Measurements from ENCODE around the gene PPP1R10. TPM values are rescaled to one million over a fixed set of nuclear protein-coding genes. Genes with fewer than 3 reads are reported as not detected.
"Not testable (repeated sequence)": the region's sequence is repeated elsewhere in the genome, so short reads cannot be mapped to it uniquely, and the experiment has no call there.

Gene PPP1R10
- total RNA-seq (164 TPM), polyA plus RNA-seq (10 to 100 TPM; 18.0 to 22.9 (median 19.7) TPM)

DNA sequence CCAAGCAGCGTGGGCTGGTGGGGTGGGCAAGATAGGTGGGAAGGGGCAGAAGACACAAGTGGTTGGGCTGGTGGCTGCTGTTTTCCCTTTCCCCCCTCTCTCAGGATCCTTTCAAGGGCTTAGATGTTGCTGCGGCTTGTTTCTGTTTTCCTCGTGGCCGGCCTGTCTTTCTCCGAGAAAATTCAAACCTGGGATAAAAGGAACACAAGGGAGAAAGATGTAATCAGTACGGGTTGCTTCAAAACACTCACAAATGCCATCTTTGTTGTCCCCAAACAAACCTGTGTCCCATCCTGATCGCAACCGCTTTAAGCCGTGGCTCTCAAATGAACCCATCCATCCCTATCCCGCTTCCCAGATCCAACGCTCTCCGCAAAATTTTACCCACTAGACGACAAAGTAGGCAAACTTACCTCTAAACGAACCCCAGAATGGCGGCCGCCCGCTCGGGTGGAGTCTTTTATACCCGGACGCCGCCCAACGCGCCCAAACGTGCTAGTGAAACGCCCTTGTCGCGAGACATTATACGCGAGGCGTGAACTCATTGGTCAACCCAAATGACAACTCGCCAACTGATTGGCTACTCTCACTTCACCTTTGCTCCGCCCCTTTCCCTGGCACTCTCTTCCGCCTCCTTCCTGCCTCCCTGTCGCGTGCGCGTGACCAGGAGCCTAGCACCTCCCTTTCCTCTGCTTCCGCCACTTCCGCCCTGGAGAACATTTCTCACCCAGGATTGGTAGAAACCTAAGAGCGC is at the start of gene PPP1R10:
Gene PPP1R10, minus strand, starts transcription at position 433 of the 754 bp plus-strand sequence. CDS start 7,299 bp downstream, outside the sequence.
- Histone ChIP-seq H3K27ac (ENCODE audit: insufficient read depth, low read length, poor library complexity, severe bottlenecking) (peak within 1 kb of the TSS; percentile 98), H3K4me3 (ENCODE audit: low read depth, low read length) (peak within 1 kb of the TSS; percentile 100), H3K36me3 (ENCODE audit: control insufficient read depth, insufficient read depth, low read length) (peaks cover 39% of the 10 kb centered on the region), H3K4me1 (ENCODE audit: control insufficient read depth, insufficient read depth, low read length, poor library complexity, severe bottlenecking) (peaks cover 38% of the 10 kb centered on the region), H3K27me3 (ENCODE audit: control insufficient read depth, insufficient read depth, low read length) (no peaks in the 10 kb centered on the region), H3K9me3 (ENCODE audit: control insufficient read depth in 2 of 2, low read length in 2 of 2) (no peaks in the 10 kb centered on the region)
- peaks cover 37% of the 10 kb centered on the region for H3K36me3 Mint-ChIP-seq
- peaks cover 18% of the 10 kb centered on the region for H3K27me3 Mint-ChIP-seq
- peaks cover 15 to 43% (median 32%) of the 10 kb centered on the region in 4 donors for H3K4me1 Mint-ChIP-seq
- peak; percentile 99 to 100 (median 100) for DNase-seq
- H3K9me3 Mint-ChIP-seq: peaks cover 0 to 3% (median 0%) of the 10 kb centered on the region in 7 donors
- H3K4me3 Mint-ChIP-seq: peak within 1 kb of the TSS; percentile 96 to 100 (median 97)
- H3K27ac Mint-ChIP-seq: peak within 1 kb of the TSS; percentile 100
- peak; percentile 76 to 80 for ATAC-seq (ENCODE audit: low read depth in 2 of 2)

DNA sequence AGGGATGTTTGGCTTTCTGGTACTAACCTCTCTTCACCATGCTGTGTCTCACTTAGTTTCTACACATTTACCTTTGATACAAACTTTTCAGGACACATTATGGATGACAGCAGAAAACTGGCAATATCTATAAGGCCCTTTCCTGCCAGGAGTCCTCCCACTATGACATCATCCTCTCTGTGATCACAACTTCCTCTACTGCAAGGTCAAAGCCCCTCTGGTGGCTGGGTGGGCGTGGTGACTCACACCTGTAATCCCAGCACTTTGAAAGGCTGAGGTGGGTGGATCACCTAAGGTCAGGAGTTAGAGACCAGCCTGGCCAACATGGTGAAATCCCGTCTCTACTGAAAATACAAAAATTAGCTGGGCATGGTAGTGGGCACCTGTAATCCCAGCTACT is 49.3 kb upstream of the PPP1R10 start:
- not testable (repeated sequence) for DNase-seq; H3K9me3 Mint-ChIP-seq; ATAC-seq (ENCODE audit: low read depth in 2 of 2); H3K27me3 Mint-ChIP-seq; H3K4me3 ChIP-seq (ENCODE audit: low read depth, low read length); H3K27me3 ChIP-seq (ENCODE audit: control insufficient read depth, insufficient read depth, low read length); H3K4me3 Mint-ChIP-seq; H3K9me3 ChIP-seq (ENCODE audit: control insufficient read depth in 2 of 2, low read length in 2 of 2); H3K4me1 ChIP-seq (ENCODE audit: control insufficient read depth, insufficient read depth, low read length, poor library complexity, severe bottlenecking); H3K27ac ChIP-seq (ENCODE audit: insufficient read depth, low read length, poor library complexity, severe bottlenecking)
- H3K4me1 Mint-ChIP-seq: peaks cover 9 to 24% (median 13%) of the 10 kb centered on the region in 4 donors
- peaks cover 69% of the 10 kb centered on the region for H3K36me3 ChIP-seq (ENCODE audit: control insufficient read depth, insufficient read depth, low read length)
- H3K36me3 Mint-ChIP-seq: peaks cover 55% of the 10 kb centered on the region
- peak overlapping the region in 1 of 3 donors; percentile 63 for H3K27ac Mint-ChIP-seq

GRCh38 chr6:30664994-30665767 is 48.1 kb upstream of the PPP1R10 start:
- Histone ChIP-seq H3K27ac (ENCODE audit: insufficient read depth, low read length, poor library complexity, severe bottlenecking) (no peak overlapping the region), H3K27me3 (ENCODE audit: control insufficient read depth, insufficient read depth, low read length) (no peaks in the 10 kb centered on the region), H3K9me3 (ENCODE audit: control insufficient read depth in 2 of 2, low read length in 2 of 2) (no peaks in the 10 kb centered on the region), H3K4me1 (ENCODE audit: control insufficient read depth, insufficient read depth, low read length, poor library complexity, severe bottlenecking) (no peaks in the 10 kb centered on the region), H3K4me3 (ENCODE audit: low read depth, low read length) (no peak overlapping the region), H3K36me3 (ENCODE audit: control insufficient read depth, insufficient read depth, low read length) (peaks cover 64% of the 10 kb centered on the region)
- ATAC-seq (ENCODE audit: low read depth in 2 of 2) (no peak), DNase-seq (no peak)
- peaks cover 4 to 13% (median 5%) of the 10 kb centered on the region in 4 donors for H3K4me1 Mint-ChIP-seq
- H3K36me3 Mint-ChIP-seq: peaks cover 49% of the 10 kb centered on the region
- peak overlapping the region in 1 of 3 donors; percentile 63 for H3K27ac Mint-ChIP-seq
- H3K9me3 Mint-ChIP-seq: no peaks in the 10 kb centered on the region
- no peak overlapping the region for H3K4me3 Mint-ChIP-seq
- H3K27me3 Mint-ChIP-seq: no peaks in the 10 kb centered on the region

GRCh38 chr6:30657922-30658321 is 40.9 kb upstream of the PPP1R10 start:
- Mint-ChIP-seq H3K27ac (peak overlapping the region in 1 of 3 donors; percentile 38), H3K36me3 (peaks cover 59% of the 10 kb centered on the region)

DNA sequence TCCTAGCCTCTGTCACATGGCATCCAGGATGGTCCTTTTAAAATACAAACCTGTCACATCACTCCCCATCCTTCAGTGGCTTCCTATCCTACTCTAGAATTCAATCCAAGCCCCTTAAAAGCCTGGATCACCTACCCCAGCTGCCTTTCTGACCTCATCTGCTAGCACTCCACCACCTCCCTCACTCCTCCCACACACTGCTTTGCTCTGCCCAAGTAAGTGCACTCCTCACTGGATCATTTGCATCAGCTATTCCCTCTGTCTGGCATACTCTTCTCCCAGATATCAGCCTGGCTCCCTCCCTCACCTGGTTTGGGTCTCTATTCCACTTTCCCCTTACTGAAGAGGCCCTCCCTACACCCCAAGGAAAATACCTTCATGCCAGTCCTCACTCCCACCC is 40.4 kb upstream of the PPP1R10 start:
- no peaks in the 10 kb centered on the region for H3K4me1 ChIP-seq (ENCODE audit: control insufficient read depth, insufficient read depth, low read length, poor library complexity, severe bottlenecking)
- H3K4me3 Mint-ChIP-seq: no peak overlapping the region
- H3K9me3 Mint-ChIP-seq: no peaks in the 10 kb centered on the region
- no peaks in the 10 kb centered on the region for H3K9me3 ChIP-seq (ENCODE audit: control insufficient read depth in 2 of 2, low read length in 2 of 2)
- H3K27me3 Mint-ChIP-seq: no peaks in the 10 kb centered on the region
- ATAC-seq (ENCODE audit: low read depth in 2 of 2): no peak
- no peak for DNase-seq
- no peak overlapping the region for H3K4me3 ChIP-seq (ENCODE audit: low read depth, low read length)
- peaks cover 0 to 5% (median 0%) of the 10 kb centered on the region in 4 donors for H3K4me1 Mint-ChIP-seq
- H3K36me3 Mint-ChIP-seq: peaks cover 55% of the 10 kb centered on the region
- no peaks in the 10 kb centered on the region for H3K27me3 ChIP-seq (ENCODE audit: control insufficient read depth, insufficient read depth, low read length)
- H3K27ac Mint-ChIP-seq: peak overlapping the region in 2 of 3 donors; percentile 38 to 58
- H3K27ac ChIP-seq (ENCODE audit: insufficient read depth, low read length, poor library complexity, severe bottlenecking): no peak overlapping the region
- peaks cover 83% of the 10 kb centered on the region for H3K36me3 ChIP-seq (ENCODE audit: control insufficient read depth, insufficient read depth, low read length)

More at GRCh38 chr6:30657922-30658321, 40.9 kb upstream of the PPP1R10 start:
- peaks cover 83% of the 10 kb centered on the region for H3K36me3 ChIP-seq (ENCODE audit: control insufficient read depth, insufficient read depth, low read length)
- H3K27me3 Mint-ChIP-seq; H3K4me3 ChIP-seq (ENCODE audit: low read depth, low read length); H3K9me3 Mint-ChIP-seq; H3K4me1 ChIP-seq (ENCODE audit: control insufficient read depth, insufficient read depth, low read length, poor library complexity, severe bottlenecking); H3K27ac ChIP-seq (ENCODE audit: insufficient read depth, low read length, poor library complexity, severe bottlenecking); DNase-seq; H3K27me3 ChIP-seq (ENCODE audit: control insufficient read depth, insufficient read depth, low read length); H3K4me1 Mint-ChIP-seq; H3K4me3 Mint-ChIP-seq; H3K9me3 ChIP-seq (ENCODE audit: control insufficient read depth in 2 of 2, low read length in 2 of 2); ATAC-seq (ENCODE audit: low read depth in 2 of 2): not testable (repeated sequence)

DNA sequence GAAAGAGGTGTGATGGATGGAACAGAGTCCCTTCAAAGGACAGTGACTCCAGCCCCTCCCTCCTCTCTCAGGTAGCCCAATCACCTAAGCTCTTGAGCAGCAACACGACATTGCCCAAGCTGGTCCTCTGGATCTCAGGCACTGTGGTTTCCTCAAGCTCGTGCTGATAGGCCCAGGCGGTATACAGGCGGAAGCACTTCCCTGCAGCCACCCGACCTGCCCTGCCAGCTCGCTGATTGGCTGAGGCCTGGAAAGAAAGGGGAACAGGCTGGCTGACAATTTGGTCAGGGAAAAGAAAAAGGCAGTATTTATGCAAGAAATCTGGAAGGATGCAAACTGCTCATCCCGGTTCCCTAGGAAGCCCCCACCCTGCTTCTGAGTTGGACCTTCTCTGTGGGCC is 39.5 kb upstream of the PPP1R10 start:
- Mint-ChIP-seq H3K27me3 (no peaks in the 10 kb centered on the region), H3K36me3 (peaks cover 50% of the 10 kb centered on the region), H3K4me3 (no peak overlapping the region), H3K9me3 (no peaks in the 10 kb centered on the region), H3K4me1 (peaks cover 0 to 5% (median 0%) of the 10 kb centered on the region in 4 donors), H3K27ac (no peak overlapping the region)
- Histone ChIP-seq H3K4me3 (ENCODE audit: low read depth, low read length) (no peak overlapping the region), H3K27ac (ENCODE audit: insufficient read depth, low read length, poor library complexity, severe bottlenecking) (no peak overlapping the region), H3K9me3 (ENCODE audit: control insufficient read depth in 2 of 2, low read length in 2 of 2) (no peaks in the 10 kb centered on the region), H3K4me1 (ENCODE audit: control insufficient read depth, insufficient read depth, low read length, poor library complexity, severe bottlenecking) (no peaks in the 10 kb centered on the region), H3K36me3 (ENCODE audit: control insufficient read depth, insufficient read depth, low read length) (peaks cover 83% of the 10 kb centered on the region), H3K27me3 (ENCODE audit: control insufficient read depth, insufficient read depth, low read length) (no peaks in the 10 kb centered on the region)
- ATAC-seq (ENCODE audit: low read depth in 2 of 2) (no peak), DNase-seq (no peak)

GRCh38 chr6:30655743-30656094 is 38.7 kb upstream of the PPP1R10 start:
- DNase-seq (no peak), ATAC-seq (ENCODE audit: low read depth in 2 of 2) (no peak)
- Mint-ChIP-seq H3K9me3 (no peaks in the 10 kb centered on the region), H3K27me3 (no peaks in the 10 kb centered on the region), H3K27ac (peak overlapping the region in 2 of 3 donors; percentile 28 to 51), H3K4me1 (peaks cover 0 to 5% (median 0%) of the 10 kb centered on the region in 4 donors), H3K36me3 (peaks cover 52% of the 10 kb centered on the region), H3K4me3 (no peak overlapping the region)
- Histone ChIP-seq H3K4me3 (ENCODE audit: low read depth, low read length) (no peak overlapping the region), H3K36me3 (ENCODE audit: control insufficient read depth, insufficient read depth, low read length) (peaks cover 87% of the 10 kb centered on the region), H3K9me3 (ENCODE audit: control insufficient read depth in 2 of 2, low read length in 2 of 2) (no peaks in the 10 kb centered on the region), H3K4me1 (ENCODE audit: control insufficient read depth, insufficient read depth, low read length, poor library complexity, severe bottlenecking) (no peaks in the 10 kb centered on the region), H3K27ac (ENCODE audit: insufficient read depth, low read length, poor library complexity, severe bottlenecking) (no peak overlapping the region), H3K27me3 (ENCODE audit: control insufficient read depth, insufficient read depth, low read length) (no peaks in the 10 kb centered on the region)
